Measurements from ENCODE around the gene SLC24A1. TPM values are rescaled to one million over a fixed set of nuclear protein-coding genes. Genes with fewer than 3 reads are reported as not detected.

SLC24A1 gene
- total RNA-seq, 4 donors from 2014 or later = 3.6 to 5.0 (median 4.3) TPM

DNA sequence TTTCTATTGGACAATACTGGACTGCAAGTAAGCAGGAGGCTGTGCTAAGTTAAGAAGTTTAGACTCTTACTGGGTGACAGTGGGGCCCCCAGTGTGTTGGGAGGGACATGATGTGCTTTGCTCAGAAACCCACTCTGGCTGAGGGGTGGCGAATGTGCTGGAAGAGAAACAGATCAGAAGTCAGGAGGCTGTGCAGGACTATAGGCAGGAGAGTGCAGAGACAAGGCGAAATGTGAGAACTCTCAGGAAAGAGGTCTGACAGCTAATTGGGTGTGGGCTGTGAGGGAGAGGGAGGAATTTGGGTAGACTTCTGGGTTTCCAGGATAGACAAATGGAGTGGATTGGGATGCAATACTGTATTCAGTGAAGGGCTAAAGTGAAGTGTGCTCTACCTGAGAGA is 12.0 kb downstream of the SLC24A1 start:
- DNase-seq (ENCODE audit: extremely low spot score) = no peak
- intact Hi-C loops (cut with DNase I) = no loop called here

DNA sequence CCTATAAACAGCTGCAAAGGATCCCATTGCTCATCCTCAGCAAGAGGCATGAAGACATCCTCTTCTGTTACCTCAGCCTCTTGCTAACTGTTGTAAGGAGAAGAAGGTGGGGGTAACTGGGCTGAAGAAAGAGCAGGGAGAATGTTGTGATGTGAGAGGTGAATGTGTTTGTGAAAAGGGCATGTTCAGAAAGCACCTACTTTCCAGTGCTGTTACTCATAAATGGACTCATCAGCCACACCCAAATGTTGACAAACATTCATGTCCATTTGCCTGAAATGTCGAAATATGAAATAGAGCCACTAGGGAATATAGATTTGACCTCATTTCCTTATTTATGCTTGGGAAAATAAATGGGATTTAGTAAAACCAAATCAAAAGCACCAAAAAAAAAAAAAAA is 12.6 kb downstream of the SLC24A1 start:
- no peaks in the 10 kb centered on the region for H3K27me3 ChIP-seq
- no peak for TF ChIP-seq POLR2AphosphoS5 (IDR thresholded peaks at IDR 0.05)
- TF ChIP-seq EP300 (IDR thresholded peaks at IDR 0.05) = no peak
- TF ChIP-seq POLR2A (IDR thresholded peaks at IDR 0.05; ENCODE audit: low read depth) = no peak
- no peak for TF ChIP-seq CTCF (IDR thresholded peaks at IDR 0.05)
- no peak overlapping the region for H3K4me3 ChIP-seq
- intact Hi-C loops (cut with DNase I) = no loop called here
- WGBS = 90% methylated on average over 1 of the region's 1 CpG
- H3K36me3 ChIP-seq = no peaks in the 10 kb centered on the region
- DNase-seq (ENCODE audit: extremely low spot score) = no peak
- no peak overlapping the region for H3K27ac ChIP-seq (replicated peaks in 1 of 4)
- no peaks in the 10 kb centered on the region for H3K9me3 ChIP-seq
- peaks cover 4 to 12% (median 6%) of the 10 kb centered on the region in 4 donors for H3K4me1 ChIP-seq

More for the DNA sequence above, 12.0 kb downstream of the SLC24A1 start:
- H3K27ac ChIP-seq (replicated peaks in 1 of 4) = no peak overlapping the region
- H3K27me3 ChIP-seq = no peaks in the 10 kb centered on the region
- H3K4me1 ChIP-seq = peaks cover under 1 to 7% (median 5%) of the 10 kb centered on the region in 4 donors
- 77% methylated on average over 2 of the region's 2 CpGs for WGBS
- TF ChIP-seq EP300 (IDR thresholded peaks at IDR 0.05) = no peak
- TF ChIP-seq POLR2A (IDR thresholded peaks at IDR 0.05; ENCODE audit: low read depth) = no peak
- no peak for TF ChIP-seq POLR2AphosphoS5 (IDR thresholded peaks at IDR 0.05)
- no peak for TF ChIP-seq CTCF (IDR thresholded peaks at IDR 0.05)
- no peaks in the 10 kb centered on the region for H3K9me3 ChIP-seq
- H3K36me3 ChIP-seq = no peaks in the 10 kb centered on the region
- no peak overlapping the region for H3K4me3 ChIP-seq

GRCh38 chr15:65638109-65638508 is 16.4 kb downstream of the SLC24A1 start:
- Histone ChIP-seq H3K4me3 (no peak overlapping the region), H3K9me3 (no peaks in the 10 kb centered on the region), H3K27ac (replicated peaks in 1 of 4) (no peak overlapping the region), H3K4me1 (peaks cover 5 to 22% (median 14%) of the 10 kb centered on the region in 4 donors), H3K36me3 (no peaks in the 10 kb centered on the region), H3K27me3 (no peaks in the 10 kb centered on the region)
- 90% methylated on average over 5 of the region's 5 CpGs for WGBS
- intact Hi-C loops (cut with DNase I) = loop anchor here (5.0 kb wide), 1 partner anchor 219 kb away; no protein-coding TSS in a partner anchor
- TF ChIP-seq EP300 (IDR thresholded peaks at IDR 0.05) = no peak
- no peak for TF ChIP-seq POLR2A (IDR thresholded peaks at IDR 0.05; ENCODE audit: low read depth)
- no peak for TF ChIP-seq POLR2AphosphoS5 (IDR thresholded peaks at IDR 0.05)
- no peak for TF ChIP-seq CTCF (IDR thresholded peaks at IDR 0.05)
- DNase-seq (ENCODE audit: extremely low spot score) = no peak

DNA sequence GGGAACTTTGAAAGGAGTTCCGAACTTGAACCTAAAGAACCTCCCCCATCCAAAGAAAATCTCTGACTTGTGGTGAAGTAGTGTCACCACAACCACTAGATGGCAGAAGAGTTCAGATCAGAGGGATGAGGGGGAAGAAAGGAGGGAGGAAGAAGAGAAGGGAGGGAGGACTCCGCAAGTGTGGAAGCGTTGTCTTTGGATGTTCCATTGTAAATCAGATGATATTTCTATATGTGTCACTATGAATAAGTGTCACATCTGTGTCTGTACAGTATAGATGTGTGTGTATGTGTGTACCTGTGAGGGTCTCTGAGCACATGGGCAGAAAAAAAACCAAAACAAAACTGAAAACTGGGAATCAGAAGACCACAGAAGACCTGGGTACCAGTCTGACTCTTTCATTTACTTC is 16.9 kb downstream of the SLC24A1 start:
- Histone ChIP-seq H3K4me1 (peaks cover 5 to 22% (median 14%) of the 10 kb centered on the region in 4 donors), H3K9me3 (no peaks in the 10 kb centered on the region), H3K27ac (replicated peaks in 1 of 4) (no peak overlapping the region), H3K36me3 (no peaks in the 10 kb centered on the region), H3K27me3 (no peaks in the 10 kb centered on the region), H3K4me3 (peak overlapping the region in 2 of 4 donors; percentile 9 to 39)
- intact Hi-C loops (cut with DNase I) = loop anchor here (5.0 kb wide), 1 partner anchor 219 kb away; no protein-coding TSS in a partner anchor
- DNase-seq (ENCODE audit: extremely low spot score) = no peak
- TF ChIP-seq CTCF (IDR thresholded peaks at IDR 0.05) (peak; percentile 73 to 81 (median 74)), POLR2AphosphoS5 (IDR thresholded peaks at IDR 0.05) (no peak), EP300 (IDR thresholded peaks at IDR 0.05) (no peak)
- WGBS = 0% methylated on average over 3 of the region's 3 CpGs

DNA sequence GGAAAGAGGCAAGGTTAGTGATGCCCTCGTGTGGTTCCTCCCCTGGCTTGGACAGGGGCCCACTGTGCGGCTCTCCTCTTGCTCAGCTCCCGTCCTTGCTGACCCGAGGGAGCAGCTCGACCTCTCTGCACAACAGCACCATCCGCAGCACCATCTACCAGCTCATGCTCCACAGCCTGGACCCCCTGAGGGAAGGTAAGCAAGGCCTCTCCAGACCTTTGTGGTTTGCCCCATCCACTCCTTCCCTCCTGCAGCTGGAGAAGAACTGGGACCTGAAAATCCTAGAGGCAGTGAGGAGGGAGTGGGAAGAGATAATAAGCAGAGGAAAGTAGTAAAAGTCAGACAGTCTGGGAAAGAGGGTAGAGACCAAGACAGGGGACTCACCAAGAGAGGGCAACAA is 17.8 kb downstream of the SLC24A1 start:
- no peaks in the 10 kb centered on the region for H3K9me3 ChIP-seq
- 80% methylated on average over 5 of the region's 6 CpGs for WGBS

More for the DNA sequence above, 17.8 kb downstream of the SLC24A1 start:
- no peak for DNase-seq (ENCODE audit: extremely low spot score)
- no peak for TF ChIP-seq CTCF (IDR thresholded peaks at IDR 0.05)
- TF ChIP-seq POLR2A (IDR thresholded peaks at IDR 0.05; ENCODE audit: low read depth) = no peak
- no peak for TF ChIP-seq POLR2AphosphoS5 (IDR thresholded peaks at IDR 0.05)
- no peak for TF ChIP-seq EP300 (IDR thresholded peaks at IDR 0.05)
- H3K4me3 ChIP-seq = no peak overlapping the region
- intact Hi-C loops (cut with DNase I) = loop anchor here (5.0 kb wide), 1 partner anchor 218 kb away; no protein-coding TSS in a partner anchor
- H3K4me1 ChIP-seq = peaks cover 5 to 22% (median 14%) of the 10 kb centered on the region in 4 donors
- H3K27me3 ChIP-seq = no peaks in the 10 kb centered on the region
- no peak overlapping the region for H3K27ac ChIP-seq (replicated peaks in 1 of 4)
- H3K36me3 ChIP-seq = no peaks in the 10 kb centered on the region
